ENCODE measurements around the gene UNC45A. TPM values are rescaled to one million over a fixed set of nuclear protein-coding genes. Genes with fewer than 3 reads are reported as not detected.
"Not testable (repeated sequence)": the region's sequence is repeated elsewhere in the genome, so short reads cannot be mapped to it uniquely, and the experiment has no call there.

The UNC45A gene, protein sequence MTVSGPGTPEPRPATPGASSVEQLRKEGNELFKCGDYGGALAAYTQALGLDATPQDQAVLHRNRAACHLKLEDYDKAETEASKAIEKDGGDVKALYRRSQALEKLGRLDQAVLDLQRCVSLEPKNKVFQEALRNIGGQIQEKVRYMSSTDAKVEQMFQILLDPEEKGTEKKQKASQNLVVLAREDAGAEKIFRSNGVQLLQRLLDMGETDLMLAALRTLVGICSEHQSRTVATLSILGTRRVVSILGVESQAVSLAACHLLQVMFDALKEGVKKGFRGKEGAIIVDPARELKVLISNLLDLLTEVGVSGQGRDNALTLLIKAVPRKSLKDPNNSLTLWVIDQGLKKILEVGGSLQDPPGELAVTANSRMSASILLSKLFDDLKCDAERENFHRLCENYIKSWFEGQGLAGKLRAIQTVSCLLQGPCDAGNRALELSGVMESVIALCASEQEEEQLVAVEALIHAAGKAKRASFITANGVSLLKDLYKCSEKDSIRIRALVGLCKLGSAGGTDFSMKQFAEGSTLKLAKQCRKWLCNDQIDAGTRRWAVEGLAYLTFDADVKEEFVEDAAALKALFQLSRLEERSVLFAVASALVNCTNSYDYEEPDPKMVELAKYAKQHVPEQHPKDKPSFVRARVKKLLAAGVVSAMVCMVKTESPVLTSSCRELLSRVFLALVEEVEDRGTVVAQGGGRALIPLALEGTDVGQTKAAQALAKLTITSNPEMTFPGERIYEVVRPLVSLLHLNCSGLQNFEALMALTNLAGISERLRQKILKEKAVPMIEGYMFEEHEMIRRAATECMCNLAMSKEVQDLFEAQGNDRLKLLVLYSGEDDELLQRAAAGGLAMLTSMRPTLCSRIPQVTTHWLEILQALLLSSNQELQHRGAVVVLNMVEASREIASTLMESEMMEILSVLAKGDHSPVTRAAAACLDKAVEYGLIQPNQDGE
- total RNA-seq: 48.9 TPM

DNA sequence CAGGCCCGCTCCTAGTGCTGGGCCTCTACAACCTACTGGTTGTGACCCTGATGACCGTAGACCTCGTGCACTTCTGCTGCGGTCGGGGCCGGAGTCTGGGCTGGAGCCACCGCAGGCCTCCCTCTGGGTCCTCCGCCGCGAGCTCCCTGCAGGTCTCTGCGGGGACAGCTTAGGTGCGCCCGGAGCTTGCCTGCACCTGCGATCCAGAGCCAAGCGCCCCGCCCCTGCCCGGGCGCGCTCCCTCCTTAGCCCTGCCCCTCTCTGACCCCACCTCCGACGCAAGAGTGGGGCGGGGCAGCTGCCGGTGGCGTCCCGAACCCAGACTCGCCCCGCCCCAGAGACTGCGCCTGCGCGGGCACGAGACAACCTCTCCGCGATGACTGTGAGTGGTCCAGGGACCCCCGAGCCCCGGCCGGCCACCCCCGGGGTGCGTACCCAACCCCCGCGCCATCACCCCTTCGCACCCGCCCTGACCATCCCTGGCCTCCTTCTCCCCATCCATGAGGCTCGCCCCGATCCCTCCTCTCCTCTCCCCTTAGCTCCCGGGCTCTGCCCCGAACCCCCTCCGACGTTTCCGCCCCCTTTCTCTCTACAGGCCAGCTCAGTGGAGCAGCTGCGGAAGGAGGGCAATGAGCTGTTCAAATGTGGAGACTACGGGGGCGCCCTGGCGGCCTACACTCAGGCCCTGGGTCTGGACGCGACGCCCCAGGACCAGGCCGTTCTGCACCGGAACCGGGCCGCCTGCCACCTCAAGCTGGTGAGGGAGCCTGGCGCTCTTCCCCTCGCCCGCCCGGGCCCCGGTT lies at the start of gene UNC45A:
TSS of gene UNC45A (plus strand) at position 337 of the 803 bp plus-strand sequence. CDS start at position 377, 40 bp downstream.
- peak; percentile 87 for ATAC-seq

- peak; percentile 63 for ATAC-seq
Measured at GRCh38 chr15:90885432-90886290, 49.4 kb upstream of the UNC45A start.

DNA sequence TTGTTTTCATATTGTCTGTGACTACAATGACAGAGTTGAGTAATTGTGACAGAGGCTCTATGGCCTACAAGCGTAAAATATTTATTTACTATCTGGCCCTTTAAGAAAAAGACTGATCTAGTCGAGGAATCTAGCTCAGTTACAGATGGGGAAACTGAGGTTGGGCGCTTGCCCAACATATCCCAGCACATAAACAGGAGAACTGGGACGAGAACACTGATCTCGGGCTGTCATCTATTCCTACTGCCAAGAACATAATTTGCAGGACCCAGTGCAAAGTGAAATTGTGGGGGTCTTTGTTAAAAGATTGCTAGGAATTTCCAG lies 48.8 kb upstream of the UNC45A start:
- no peak for ATAC-seq

- no peak for ATAC-seq
Measured at GRCh38 chr15:90887037-90887481, 48.0 kb upstream of the UNC45A start.

- ATAC-seq: no peak
Measured at GRCh38 chr15:90889313-90889730, 45.8 kb upstream of the UNC45A start.

- no peak for ATAC-seq
Measured at GRCh38 chr15:90889736-90890456, 45.2 kb upstream of the UNC45A start.

DNA sequence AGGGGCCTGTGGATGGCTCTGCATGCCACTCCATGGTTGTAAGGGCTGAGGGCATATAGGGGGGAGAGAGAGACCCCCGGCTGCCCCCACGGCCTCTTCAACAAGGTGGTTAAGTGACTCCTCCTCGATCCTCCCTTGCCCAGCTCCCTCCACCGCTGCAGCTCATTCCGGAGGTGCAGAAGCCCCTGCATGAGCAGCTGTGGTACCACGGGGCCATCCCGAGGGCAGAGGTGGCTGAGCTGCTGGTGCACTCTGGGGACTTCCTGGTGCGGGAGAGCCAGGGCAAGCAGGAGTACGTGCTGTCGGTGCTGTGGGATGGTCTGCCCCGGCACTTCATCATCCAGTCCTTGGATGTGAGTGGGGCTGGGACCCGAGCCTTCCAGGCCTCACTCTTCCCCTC lies 44.2 kb upstream of the UNC45A start:
- no peak for ATAC-seq

GRCh38 chr15:90891346-90891949 lies 43.6 kb upstream of the UNC45A start:
- peak; percentile 6 for ATAC-seq

- no peak for ATAC-seq
Measured at GRCh38 chr15:90892023-90892422, 43.1 kb upstream of the UNC45A start.

- no peak for ATAC-seq
Measured at GRCh38 chr15:90892498-90893174, 42.4 kb upstream of the UNC45A start.

- no peak for ATAC-seq
Measured at GRCh38 chr15:90893175-90894090, 41.7 kb upstream of the UNC45A start.

GRCh38 chr15:90895571-90896117 lies 39.4 kb upstream of the UNC45A start:
- ATAC-seq: no peak

GRCh38 chr15:90897131-90897655 lies 37.9 kb upstream of the UNC45A start:
- ATAC-seq: not testable (repeated sequence)

DNA sequence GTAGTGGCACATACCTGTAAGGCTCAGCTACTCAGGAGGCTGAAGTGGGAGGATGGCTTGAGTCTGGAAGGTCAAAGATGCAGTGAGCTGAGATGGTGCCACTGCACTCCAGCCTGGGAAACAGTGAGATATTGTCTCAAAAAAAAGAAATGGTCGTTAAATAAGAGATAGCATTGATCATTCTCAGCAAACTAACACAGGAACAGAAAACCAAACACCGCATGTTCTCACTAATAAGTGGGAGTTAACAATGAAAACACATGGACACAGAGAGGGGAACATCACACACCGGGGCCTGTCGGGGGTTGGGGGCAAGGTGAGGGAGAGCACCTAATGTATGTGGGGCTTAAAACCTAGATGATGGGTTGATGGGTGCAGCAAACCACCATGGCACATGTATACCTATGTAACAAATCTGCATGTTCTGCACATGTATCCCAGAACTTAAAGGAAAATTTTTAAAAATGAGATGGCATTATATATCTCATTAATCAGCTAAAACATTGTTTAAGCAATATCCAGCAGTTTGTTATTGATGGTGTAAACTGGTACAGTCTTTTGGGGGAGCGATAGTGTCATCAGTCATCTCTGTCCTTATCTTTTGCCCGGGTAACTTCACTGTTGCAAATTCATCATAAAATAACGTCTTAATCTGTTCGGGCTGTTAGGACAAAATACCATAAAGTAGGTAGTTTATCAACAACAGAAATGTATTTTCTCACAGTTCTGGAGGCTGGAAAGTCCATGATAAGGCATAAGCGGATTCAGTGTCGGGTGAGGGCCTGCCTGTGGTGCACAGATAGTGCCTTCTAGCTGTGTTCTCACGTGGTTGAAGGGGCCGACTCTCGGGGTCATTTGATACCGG lies 33.7 kb upstream of the UNC45A start:
- no peak for ATAC-seq

- peak; percentile 92 for ATAC-seq
Measured at GRCh38 chr15:90902040-90902839, 32.8 kb upstream of the UNC45A start.
